Left kidney (tissue), 8 donors: Measurements from ENCODE around the gene GMCL2. TPM values are rescaled to one million over a fixed set of nuclear protein-coding genes. Genes with fewer than 3 reads are reported as not detected.
"Not testable (repeated sequence)": the region's sequence is repeated elsewhere in the genome, so short reads cannot be mapped to it uniquely, and the experiment has no call there.

ENCODE experiments used
- DNase-seq: peaks from one replicate; pipeline ENCODE4 v3.0.0-alpha.2; 2013
- long read RNA-seq, 8 donors: transcript quantifications; one replicate each; lab custom pipeline, GENCODE V29; 2026
- polyA plus RNA-seq: library from polyadenylated mRNA; unstranded; fragments of 120-200 nt; gene quantifications from one replicate; pipeline ENCODE4 v1.2.1, GENCODE V29; 2013; ENCODE audit not compliant: insufficient read length

Gene GMCL2
- not detected for polyA plus RNA-seq
- long read RNA-seq, donor 1, result 0 reads
- long read RNA-seq, donor 2, result 0 reads
- long read RNA-seq, donor 3, result 0 reads
- long read RNA-seq, donor 4, result 0 reads
- long read RNA-seq, donor 5, result 0 reads
- long read RNA-seq, donor 6, result 0 reads
- long read RNA-seq, donor 7, result 0 reads
- long read RNA-seq, donor 8, result 0 reads

GRCh38 chr5:178187014-178187413 is at the start of gene GMCL2:
Gene GMCL2, minus strand, starts transcription at chr5:178187371. Its CDS starts 72 bp downstream, at chr5:178187299.
- no peak for DNase-seq

- peak; percentile 37 for DNase-seq
Observed at GRCh38 chr5:178236679-178237078, 49.5 kb upstream of the GMCL2 start.

- no peak for DNase-seq
Observed at GRCh38 chr5:178236126-178236525, 49.0 kb upstream of the GMCL2 start.

- no peak for DNase-seq
Observed at GRCh38 chr5:178235588-178235974, 48.4 kb upstream of the GMCL2 start.

- peak; percentile 62 for DNase-seq
Observed at GRCh38 chr5:178234750-178235587, 47.8 kb upstream of the GMCL2 start.

GRCh38 chr5:178234121-178234749 is 47.1 kb upstream of the GMCL2 start:
- no peak for DNase-seq

- DNase-seq, result no peak
Observed at GRCh38 chr5:178232920-178233429, 45.8 kb upstream of the GMCL2 start.

- DNase-seq, result peak; percentile 60
Observed at GRCh38 chr5:178232124-178232919, 45.2 kb upstream of the GMCL2 start, which contains the start of gene PHYKPL. Gene PHYKPL, minus strand, starts transcription at chr5:178232802. Its CDS starts 252 bp downstream, at chr5:178232550.

GRCh38 chr5:178231539-178232123 is 44.5 kb upstream of the GMCL2 start:
- DNase-seq, result no peak

GRCh38 chr5:178230879-178231538 is 43.8 kb upstream of the GMCL2 start:
- no peak for DNase-seq

- DNase-seq, result no peak
Observed at GRCh38 chr5:178229861-178230260, 42.7 kb upstream of the GMCL2 start.

GRCh38 chr5:178229111-178229510 is 41.9 kb upstream of the GMCL2 start:
- DNase-seq, result not testable (repeated sequence)

GRCh38 chr5:178228609-178229008 is 41.4 kb upstream of the GMCL2 start:
- no peak for DNase-seq

GRCh38 chr5:178227929-178228328 is 40.8 kb upstream of the GMCL2 start:
- DNase-seq, result no peak

- DNase-seq, result no peak
Observed at GRCh38 chr5:178227138-178227659, 40.0 kb upstream of the GMCL2 start.

GRCh38 chr5:178225174-178225573 is 38.0 kb upstream of the GMCL2 start:
- DNase-seq, result no peak

- DNase-seq, result no peak
Observed at GRCh38 chr5:178224403-178224802, 37.2 kb upstream of the GMCL2 start.

- DNase-seq, result no peak
Observed at GRCh38 chr5:178223828-178224335, 36.7 kb upstream of the GMCL2 start.

- DNase-seq, result no peak
Observed at GRCh38 chr5:178223196-178223773, 36.1 kb upstream of the GMCL2 start.

- DNase-seq, result no peak
Observed at GRCh38 chr5:178222292-178222691, 35.1 kb upstream of the GMCL2 start.
